Stimulated activated CD4-positive, alpha-beta T cell treated with anti-CD3 and anti-CD28 coated beads, Interleukin-12 subunit alpha, Interleukin-12 subunit beta, amount 100 ng/mL, for 24 hours (primary cell): ENCODE results near the gene PAK5.

Experiments used
- DNase-seq, 2 experiments: peaks; one replicate each; pipeline ENCODE4 v3.0.0-alpha.2; 2020; ENCODE audit warnings: low read depth in 2 of 2

PAK5 gene

DNA sequence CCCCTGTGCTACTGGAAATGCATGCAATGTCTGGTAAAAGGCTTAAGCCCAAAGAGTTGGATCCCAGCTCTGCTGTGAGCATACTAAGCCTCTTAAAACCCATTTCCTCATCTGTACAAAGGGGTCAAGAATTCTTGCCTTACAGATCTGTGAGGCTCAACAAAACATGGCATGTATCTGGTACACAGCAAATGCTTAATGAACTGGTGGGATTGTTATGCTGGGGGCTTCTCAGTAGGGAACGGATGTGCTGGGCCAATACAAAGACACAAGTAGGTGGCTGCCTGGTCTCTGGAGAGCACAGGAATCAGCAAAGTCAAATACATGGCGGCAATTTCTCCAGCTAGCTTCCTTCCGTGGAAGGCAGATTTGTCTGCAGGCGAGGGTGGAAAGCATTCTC lies 262.2 kb downstream of the PAK5 start:
- DNase-seq: no peak

DNA sequence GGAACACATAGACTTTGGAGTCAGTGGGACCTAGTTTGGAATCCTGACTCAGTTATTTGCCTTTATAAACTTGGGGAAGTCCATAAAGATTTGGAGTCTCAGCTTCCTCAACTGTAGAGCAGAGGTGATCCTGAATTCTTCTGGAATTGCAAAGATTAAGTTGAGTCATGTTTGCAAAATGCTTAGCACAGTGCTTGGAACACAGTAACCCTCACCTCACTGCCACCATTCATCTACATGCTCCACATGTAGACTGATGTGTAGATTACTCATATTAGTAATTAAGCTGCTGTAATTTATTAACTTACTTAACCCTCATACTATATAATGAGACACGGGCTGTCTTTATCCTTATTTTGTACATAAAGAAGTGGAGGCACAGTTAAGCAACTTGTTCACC lies 263.0 kb downstream of the PAK5 start:
- DNase-seq: no peak

DNA sequence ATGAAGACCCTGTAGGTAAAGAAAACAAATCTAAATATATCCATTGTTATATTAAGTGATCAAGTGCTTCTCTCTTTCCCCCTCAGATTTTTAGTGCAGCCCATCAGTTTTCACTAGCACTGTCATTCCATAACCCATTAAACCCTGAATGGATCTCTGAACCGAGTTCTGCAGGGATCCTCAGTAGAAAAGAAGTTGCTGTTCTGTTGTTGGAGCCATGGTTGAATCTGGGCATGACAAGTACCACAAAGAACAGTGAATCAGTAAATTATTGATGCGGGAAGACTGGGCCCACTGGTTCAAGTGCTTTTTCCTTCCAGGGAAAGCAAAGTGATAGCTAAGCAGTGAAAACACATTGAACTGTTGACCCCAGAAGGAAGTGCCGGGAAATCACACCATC lies 264.1 kb downstream of the PAK5 start:
- DNase-seq: no peak

DNA sequence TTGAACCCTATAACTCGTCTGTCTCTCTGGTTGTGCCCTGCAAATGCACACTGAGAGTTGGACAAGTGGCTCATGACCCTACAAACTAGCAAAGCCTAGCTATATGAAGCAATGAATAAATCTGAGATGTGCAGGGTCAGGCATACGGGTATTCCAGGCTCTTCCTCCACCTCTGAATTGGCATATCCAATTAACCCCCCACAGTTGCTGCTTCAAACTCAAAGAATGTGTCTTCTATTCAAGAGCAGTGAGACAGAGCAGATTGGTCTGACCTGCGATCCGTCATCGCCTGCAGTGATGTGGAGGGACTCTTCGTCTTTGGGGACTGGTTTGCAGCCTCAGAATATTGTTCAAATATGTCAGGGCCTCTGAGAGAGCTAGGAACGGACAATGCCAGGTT lies 264.7 kb downstream of the PAK5 start:
- no peak for DNase-seq

DNA sequence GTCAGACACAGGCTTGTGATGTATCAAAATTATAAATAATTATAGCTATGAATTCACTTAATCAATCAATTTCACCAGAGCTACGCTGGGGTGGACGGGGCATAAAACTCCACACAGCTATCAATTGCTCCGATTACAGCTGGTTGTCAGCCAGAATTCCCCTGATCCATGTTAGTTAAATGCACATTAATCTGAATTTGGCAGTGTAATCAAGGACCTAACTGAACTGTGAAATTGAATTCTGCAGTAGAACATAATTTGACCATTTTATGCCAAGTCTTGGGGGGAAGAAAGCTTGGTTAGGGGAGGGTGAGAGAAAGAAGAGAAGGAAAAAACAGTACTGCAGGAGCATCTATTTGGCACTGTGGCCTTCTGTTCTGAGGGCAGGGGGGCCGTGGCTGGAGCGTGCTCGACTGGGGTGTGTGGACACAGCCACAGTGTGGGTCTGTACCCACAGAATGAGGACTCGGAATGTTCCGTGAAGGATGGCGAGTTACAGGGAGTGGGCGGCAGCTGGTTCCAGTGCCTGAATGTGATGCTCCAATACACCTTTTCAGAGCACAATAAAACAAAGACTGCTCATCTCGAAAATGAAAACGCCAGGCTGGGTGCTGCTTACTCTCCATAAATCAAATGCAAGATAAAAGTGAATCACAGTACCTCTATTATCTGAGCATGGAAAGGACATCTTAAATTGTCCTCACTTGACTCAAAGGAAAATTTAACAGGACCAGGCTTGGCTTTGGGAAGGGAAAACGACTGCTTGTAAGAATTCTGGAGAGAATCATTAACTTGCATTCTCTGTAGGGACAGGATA lies 265.3 kb downstream of the PAK5 start:
- DNase-seq: no peak

DNA sequence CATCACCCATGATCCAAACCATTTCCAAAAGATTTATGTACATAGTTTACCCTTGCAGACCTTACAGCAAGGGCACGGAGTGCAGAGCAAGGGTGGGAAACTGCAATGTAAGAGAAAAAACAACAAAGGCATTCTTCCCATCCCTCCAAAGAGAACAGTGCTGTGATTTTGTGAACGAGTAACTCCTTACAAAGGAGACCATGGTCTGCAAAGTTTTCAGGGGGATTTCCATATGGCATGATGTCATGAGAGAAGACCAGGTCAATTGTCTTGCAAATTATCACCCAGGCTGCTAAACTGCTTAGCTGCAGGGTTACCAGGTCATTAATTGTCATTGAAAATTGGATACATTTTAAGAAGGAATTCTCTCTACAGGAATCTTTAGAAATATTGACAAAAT lies 266.2 kb downstream of the PAK5 start:
- DNase-seq: no peak

DNA sequence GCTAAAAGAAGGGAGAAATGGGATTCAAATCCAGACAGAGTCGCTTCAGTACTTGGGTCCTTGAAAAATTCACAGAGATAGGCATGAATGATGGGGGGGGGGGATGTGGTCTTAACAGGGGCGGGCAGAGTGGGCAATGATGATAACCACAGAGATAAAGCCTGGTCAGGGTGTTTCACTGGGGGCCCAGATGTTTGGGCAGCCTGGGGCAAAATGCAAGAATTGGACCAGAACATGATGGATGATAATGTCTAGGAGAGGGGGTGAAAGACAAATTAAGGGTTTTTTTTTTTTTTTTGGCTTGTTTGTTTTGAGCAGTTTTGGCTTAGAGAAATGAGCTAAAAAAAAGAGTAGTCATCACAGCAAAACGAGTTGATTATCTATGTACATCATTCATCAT lies 267.1 kb downstream of the PAK5 start:
- no peak for DNase-seq

DNA sequence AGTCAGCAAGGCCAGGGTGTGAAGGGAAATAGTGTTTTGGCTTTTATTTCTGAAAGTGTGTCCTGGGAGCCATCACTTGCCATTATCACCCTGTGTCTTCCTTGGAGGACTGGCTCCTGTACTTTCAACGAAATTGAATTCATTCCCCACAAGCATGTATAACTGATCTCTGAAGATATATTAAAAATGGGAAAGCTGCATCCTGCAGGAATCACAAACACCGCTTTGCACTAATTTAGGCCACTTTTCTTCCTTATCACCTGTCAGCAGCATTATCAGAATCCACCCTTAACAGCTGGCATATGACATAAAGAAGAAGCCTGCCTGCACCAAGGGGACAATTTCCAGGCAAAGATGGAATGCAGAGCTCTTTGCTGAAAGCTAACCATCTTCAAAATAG lies 268.3 kb downstream of the PAK5 start:
- DNase-seq: no peak

DNA sequence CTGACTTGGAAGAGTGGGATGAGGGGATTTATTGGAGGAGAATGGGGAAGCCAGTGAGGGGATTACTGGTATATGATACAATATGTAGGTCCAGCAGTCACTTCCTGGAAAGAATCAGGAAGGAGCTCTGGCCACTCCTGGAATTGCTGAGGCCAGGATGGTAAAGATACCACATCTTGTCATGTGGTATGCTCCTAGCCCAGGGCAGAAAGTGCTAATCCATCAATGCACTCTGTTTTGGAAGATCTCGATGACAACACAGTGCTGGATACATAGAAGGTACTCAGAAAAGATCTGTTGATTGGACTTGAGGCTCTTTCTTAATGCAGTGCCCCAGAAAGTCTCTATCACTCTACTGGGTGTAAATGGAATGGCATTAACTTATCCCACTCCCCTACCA lies 271.9 kb downstream of the PAK5 start:
- no peak for DNase-seq

DNA sequence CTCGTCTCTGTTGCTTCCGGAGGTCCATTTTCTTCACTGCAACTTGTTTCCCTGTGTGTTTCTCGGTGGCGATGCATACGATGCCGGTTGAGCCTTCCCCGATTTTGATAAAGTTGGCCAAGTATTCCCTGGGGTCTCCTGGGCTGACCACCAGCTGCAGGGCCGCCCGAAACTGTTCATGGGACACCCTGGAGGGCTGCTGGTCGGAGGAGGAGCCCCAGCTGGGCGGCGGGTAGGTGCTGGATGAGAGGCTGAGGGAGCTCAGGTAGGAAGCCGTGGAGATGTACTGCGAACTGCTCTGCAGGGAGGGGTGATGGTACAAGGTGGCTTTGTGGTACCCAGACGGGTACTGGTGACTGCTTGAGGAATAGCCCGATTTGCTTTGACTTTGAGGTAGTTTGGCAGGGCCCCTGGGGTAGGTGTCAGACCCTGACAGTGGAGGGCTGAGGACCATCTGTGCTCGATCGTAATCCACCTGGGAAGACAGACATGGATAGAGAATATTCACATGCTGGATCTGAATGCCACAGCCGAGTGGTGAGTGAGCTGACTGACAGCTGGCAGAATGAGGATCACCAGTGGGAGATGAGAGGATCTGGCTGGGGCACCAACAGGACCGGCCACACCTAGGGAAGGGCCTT lies 272.8 kb downstream of the PAK5 start:
- no peak for DNase-seq

DNA sequence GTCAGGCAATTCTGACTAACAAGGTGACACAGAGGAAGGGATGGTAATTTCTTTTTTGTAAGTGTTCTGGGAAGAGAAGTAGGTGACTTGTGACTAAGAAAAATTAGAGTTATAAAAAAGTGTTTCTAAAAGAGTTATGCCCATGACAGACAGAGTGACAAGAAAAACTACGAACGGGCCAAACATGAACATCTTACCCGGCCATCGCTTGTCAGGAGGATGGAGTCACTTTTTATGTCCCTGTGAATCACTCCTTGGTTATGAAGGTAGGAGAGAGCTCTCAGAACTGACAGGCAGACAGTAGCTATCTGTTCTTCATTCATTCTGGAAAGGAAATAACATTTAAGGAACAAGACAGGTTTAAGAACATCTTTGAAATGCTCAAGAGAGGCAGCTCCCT lies 281.5 kb downstream of the PAK5 start:
- no peak for DNase-seq

DNA sequence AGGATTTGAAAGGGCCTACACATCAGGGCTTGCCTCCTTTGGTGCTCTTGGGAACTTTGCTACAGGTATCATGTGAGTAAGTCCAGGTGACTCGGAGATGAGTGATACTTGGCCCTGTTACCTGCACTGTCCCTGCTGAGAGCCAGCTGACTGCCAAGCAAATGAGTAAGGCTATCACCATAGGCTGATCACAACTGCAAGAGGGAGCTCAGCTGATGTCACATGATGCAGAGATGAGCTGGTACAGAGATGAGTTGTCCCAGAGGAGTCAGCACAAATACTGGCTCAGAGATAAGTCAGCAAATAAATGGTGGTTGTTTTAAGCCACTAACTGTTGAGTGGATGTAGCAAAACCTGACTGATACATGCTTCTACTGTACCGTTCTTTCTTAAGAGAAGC lies 283.1 kb downstream of the PAK5 start:
- DNase-seq: no peak

DNA sequence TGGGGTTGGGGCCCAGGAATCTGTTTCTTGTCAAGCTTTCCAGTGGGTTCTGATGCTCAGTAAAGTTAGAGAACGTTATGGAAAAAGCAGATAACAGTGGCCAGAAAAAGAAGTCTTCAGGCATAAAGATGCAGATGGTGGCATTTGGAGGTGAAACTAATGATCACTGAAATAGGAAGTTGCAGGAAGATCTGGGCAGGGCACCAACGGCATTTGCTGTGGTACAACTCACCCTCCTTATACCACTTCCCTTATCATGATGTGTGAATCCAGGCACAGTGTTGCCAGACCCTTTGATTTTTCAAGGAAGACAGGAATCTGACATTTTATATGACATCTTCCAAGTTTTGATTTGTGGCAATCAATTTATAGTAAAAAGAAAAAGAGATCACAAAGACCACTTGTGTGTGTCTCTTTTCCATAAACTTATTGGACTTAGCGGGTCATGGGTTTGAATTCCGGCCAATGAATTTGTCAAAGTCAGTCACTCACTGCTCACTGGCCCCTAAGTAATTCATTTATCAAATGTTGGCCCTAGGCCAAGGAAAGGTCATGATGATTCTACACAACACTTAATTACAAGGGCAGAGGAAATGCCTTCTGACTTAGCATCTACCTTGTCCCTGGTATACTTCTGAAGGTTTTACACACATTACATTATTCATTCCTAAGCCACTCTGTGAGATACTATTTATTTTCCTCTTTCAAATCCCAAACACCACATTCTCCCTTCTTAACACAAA lies 286.9 kb downstream of the PAK5 start:
- no peak for DNase-seq

DNA sequence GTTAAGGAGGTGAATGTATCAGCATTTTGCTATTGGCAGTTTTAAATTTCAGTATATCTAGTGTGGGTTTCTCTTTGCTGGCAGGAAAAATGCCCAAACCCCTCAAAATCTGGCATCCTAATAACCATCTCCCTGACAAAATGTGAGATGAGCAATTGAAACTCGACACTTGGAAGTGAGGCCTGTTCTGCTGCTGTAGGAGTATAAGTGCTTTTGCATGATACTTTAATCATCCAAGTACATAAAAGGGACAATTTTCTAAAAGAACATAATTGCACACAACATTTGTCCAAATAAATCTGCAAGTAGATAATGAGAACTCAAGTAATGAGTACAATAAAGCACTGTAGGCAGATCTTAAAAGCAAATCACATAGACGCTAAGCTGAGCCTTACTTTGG lies 288.0 kb downstream of the PAK5 start:
- DNase-seq: no peak

DNA sequence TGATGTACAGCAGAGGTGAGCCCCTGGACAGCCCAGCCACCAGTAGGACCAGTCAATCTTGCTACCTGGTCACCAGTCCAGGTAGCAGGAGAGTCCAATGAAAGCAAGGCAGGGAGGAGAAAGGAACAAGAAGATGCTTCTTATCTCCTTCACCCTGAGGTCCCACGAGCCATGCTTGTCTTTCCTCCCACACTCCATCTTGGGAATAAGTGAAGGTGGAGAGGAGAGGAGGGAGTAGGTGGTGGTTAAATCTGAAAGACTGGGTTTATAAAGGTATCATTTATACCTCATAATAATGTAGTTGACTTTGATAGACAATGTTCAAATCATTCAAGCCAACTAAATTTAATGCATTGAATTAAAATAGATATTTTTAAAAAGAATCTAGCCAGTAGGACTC lies 288.6 kb downstream of the PAK5 start:
- DNase-seq: no peak

DNA sequence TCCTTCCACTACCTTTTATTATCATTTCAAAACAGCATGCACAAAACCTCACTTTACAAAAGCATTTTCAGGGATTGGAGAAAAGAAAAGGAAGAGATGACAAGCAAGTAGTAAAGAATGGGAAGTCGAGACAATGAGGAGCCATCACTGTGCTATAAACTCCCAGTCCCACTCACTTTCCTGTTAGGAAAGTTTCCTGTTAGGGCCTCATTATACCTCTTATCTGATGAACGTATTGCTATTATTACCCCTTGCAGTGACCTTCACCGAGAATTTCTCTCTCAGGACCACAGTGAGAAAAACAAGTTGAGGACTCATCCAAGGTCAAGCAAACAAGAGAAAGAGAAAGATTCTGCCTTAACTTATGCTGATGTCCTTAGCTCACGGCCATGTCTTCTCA lies 295.7 kb downstream of the PAK5 start:
- no peak for DNase-seq

DNA sequence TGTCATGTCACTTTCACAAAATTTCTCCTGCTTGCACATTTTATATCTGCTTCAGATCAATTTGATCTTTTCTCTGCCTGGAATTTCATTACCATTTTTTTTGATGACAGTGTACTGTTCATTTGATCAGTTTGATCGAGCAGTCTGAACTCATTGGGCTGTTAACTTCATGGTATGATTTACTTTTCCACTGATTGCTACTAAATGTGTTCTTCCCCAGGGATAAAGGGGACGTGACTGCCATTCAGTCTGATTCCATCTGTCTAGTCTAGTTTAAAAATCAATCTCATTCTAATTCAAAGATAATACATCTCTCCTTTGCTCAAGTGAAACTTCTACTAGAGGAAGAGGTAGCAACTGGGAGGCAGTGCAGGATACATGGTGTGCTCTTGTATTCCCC lies 303.4 kb downstream of the PAK5 start:
- no peak for DNase-seq

DNA sequence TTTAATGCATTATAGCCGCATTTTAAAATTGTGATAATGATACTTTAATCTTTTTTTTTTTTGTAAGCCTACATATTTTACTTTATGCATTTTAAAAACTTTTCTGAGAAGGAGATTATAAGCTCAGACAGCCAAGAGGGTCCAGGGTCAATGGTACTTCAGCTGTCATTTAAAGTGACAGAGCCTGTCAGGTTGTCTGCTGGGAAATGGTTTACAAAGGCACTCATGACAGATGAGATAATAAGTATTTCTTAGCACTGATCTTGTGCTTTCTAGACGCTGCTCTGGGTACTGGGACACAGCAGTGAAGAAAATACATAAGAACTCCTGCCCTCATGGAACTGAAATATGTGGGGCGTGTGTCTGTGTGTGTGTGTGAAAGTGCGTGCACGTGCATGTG lies 304.9 kb downstream of the PAK5 start:
- no peak for DNase-seq

DNA sequence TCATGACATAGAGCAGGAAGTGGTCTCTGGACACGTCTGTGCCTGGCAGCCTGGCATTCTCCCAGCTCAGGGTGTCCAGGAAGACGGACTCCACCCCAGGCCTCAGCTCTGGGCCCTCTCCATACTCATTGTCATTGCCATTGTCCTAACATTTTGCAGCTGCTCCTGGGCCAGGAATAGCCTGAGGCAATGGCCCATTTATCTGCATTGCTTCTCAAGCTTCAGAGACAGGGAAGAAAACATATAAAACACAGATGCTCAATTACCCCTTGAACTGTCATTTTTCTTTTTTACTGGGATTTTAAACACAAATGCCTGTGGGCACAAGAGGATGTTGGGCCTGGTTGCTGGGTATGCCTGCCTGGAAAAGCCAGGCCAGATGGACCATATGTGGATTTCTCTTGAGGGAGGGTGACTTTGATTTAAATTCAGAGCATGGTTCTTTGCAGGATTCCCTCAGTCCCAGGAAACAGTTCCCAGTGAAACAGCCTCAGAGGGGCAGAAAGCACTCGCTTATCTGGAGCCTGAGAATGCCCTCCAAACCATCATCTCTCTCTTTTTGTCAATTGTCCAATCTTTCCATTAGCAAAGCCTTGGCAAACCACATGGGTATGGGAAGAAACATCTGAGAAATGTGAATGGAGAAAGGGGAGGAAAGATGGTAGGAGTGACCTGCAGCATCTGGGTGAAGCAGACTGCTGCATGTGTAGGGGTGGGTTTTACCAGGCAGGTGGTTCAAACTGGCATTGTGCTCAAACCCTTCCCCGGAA lies 306.6 kb downstream of the PAK5 start:
- no peak for DNase-seq

DNA sequence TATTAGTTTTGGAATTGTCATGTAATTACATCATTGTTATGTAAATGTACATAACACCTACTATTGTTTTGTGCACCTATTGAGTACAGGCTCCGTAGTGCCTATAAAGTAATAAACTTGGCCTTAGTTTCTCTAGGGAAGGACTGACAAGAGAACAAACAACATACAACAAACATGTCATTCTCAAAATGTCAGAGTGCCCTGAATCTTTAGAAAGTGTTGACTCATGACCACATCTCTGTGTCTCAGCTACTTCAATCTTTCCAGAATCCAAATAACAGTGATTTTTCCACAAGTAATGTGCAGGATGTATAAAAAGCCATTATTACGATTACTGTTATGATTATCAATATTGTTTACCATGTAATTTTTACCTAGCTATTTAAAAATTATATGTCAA lies 307.3 kb downstream of the PAK5 start:
- no peak for DNase-seq

DNA sequence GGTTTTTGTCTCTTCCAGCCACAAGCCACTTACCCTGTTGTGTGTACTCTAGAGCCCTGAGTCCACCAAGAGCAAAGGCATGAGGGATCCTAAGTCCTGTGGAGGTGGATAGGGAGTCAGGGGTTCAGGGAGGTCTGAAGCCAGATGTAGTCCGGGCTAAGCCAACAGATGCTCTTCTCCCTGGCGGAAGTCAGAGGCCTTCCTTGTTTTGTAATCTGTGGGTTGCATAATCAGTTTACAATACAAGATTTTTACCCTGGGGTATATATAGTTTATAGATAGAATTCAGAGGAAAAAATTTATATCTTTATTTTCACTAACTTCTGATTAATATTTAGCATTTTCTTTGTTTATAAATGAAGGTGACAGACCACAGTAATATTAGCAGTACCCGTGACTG lies 315.2 kb downstream of the PAK5 start:
- no peak for DNase-seq

DNA sequence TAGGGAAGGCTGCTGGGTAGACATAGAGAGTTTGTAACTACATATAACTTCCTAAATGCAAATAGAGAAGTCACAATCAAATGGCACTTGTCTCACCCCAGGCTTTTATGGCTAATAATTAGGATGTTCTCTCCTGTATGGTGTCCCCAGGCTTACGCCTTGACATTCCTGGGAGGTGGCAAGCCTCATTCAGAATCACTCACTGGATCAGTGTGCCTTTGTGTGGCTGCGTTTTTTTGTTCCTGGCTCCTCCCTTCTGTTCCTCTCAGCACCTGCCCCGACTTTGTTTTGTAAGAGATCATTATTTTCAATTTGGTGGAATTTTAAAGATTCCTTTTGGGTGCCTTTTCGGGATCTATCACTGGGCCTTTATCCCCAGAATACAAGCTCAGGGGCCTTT lies 318.8 kb downstream of the PAK5 start:
- no peak for DNase-seq
